GM18517 (cell line): ENCODE data around the gene ALDH3A1.

Source experiments
- ATAC-seq: cut with Tn5 transposase; IDR thresholded peaks from one replicate; pipeline ENCODE4 v1.9.1; 2021; ENCODE audit warnings: mild to moderate bottlenecking, moderate library complexity; ENCODE audit not compliant: unreplicated experiment

ALDH3A1 gene

DNA sequence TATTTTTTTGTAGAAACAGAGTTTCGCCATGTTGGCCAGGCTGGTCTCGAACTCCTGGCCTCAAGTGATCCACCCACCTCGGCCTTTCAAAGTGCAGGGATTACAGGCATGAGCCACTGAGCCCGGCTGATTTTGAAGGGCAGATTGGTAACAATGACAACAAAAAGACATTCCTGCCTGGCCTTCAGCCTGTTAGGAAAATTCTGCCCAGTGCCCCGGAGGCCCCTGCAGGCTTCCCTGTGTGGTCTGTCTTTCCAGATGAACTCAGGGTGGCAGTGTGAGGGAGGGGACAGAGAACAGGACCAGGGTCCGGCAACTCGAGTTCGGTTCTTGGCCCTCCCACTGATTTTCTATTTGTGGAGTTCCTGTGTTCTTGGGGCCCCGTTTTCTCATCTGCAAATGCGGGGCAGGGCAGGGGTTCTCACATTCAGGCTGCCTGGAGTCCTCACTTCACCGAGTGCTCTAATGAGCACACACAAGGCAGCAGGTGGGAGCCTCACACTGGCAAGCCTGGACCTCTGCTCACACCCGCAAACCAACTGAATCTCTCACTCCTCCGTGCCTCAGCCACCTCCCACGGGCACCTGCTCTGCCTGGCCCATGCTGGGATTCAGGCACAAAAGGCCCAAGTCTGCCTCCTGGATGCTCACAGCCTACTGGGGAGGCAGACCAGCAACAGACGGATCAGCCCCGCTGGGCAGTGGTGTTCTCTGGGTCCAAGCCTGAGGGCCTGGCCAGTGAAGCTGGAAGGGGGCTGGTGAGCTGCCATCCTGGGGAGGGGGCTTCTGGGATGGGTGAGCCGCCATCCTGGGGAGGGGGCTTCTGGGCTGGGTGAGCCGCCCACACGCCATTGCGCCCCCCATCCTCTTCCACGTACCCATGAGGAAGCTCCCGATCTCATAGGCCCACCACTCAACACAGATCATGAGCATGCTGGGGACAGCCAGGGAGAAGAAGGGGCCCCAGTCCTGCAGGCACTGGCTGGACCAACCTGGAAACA lies 42.0 kb downstream of the ALDH3A1 start:
- ATAC-seq, result no peak

DNA sequence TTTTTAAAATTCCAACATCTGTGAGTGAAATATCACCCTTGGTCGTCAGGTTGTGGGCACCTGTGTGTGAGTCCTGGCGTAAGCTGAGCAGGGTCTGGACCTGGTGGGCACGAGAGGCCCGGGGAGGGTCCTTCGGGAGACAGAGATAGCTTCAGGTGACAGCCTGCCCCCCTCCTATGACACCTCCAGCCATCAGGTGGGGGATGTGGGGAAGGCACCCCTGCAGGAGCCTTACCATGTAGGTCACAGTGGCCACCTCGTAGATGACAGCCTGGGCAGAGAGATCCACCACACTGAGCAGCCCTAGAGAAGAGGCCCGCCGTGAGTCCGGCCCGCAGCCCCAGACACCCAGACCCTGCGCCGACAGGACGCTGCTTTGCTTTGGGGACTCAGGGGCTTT lies 42.9 kb downstream of the ALDH3A1 start:
- ATAC-seq, result no peak

DNA sequence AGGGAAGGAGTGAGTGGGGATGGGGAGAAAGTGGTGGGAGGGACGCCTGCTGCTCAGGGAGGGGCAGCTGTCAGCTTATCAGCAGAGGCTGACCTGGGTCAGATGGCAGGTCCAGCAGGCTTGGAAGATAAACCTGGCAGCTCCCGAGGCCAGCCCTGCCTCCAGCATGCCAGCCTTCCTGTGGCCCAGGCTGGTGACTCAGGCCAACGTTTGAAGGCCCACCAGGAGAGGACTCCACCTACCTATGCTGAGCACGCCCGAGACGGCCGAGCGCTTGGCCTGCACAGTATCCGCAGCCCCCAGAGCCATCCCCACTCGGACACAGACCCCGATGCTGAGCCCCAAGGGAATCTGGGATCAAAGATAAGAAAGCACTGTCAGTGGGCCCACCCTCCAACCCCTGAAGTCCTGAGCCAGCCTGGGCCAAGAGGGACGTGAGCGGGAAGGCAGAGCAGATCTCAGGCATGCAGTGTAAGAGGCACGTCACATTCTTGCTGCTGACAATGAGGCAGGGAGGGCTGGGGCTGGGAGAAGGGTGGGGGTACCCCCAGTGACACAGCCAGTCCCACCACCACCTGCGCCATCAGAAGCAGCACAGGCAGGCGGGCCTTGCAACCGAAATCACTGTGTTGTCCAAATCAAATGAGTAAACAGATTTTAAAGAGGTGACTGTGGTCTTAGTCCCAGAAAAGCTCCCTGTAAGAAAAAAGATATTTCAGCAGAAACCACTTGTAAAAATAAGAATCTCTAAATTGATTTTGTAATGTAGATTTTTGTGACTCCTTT lies 44.1 kb downstream of the ALDH3A1 start:
- no peak for ATAC-seq

DNA sequence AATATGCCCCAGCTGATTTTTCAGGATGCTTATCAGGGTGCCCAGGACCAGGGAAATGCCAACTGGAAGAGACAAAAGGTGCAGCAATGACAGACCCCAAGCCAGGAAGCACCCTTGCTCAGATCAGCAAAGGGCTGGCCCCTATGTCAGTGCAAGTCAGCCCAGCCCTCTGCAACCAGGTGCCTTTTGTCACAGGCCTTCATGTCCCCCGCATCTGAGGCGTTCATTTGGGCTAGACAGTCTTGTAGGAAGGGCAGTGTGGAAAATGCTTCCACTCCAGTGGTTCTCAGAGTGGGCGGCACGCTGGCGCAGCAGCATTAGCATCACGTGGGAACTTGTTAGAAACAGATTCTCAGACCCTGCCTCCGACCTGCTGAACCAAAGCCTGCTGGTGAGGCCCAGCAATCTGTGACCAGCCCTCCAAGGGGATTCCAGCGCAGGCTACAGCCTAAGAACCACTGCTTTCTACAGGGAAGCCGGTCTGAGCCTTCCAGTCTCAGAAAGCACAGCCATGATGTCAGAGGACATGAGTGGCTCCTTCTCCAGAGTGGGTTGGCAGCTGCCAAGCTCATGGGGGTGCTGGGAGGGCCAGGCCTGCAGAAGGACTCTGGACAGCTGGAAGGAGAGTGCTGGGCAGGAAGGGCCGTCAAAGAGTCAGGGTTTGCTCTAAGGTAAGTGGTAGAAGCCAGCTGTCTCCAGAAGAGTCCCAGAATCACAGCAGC lies 44.8 kb downstream of the ALDH3A1 start:
- no peak for ATAC-seq

DNA sequence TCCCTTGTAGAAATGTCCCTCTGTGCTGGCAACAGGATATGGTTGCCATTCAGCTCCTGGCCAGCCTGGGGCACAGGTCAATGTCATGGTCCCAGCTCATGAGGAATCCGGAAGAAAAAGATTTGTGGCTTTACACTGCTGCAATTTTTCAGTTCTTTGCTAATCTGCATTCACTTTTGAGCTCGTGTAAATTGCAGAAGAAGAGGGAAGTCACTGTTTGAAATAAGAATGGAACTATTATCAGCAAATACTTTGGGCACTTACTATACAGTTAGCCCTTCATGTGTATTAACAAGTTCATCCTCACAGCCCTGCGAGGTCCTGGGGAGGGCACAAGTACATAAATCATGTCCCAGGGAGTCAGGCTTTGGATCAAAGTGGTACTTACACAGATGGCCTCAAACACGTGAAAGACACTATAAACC lies 45.9 kb downstream of the ALDH3A1 start:
- no peak for ATAC-seq
